HCT116 (cell line): ENCODE data around the gene BAD. TPM values are rescaled to one million over a fixed set of nuclear protein-coding genes. Genes with fewer than 3 reads are reported as not detected.

Experiments used
- ATAC-seq: fragments of 200-7000 bp; cut with Tn5 transposase; 2 replicates; pipeline ENCODE4 v1.9.1; 2020; ENCODE audit warnings: mild to moderate bottlenecking, moderate library complexity
- BruUV-seq: library from RNA; stranded (reverse); fragments of 400-500 nt; replicated peaks from 2 replicates; lab custom pipeline; 2021; lab: Mats Ljungman, UMichigan
- CTCF ChIA-PET: fragments of 300-600 bp; sonication (Branson Sonifier 250); formaldehyde crosslinking; loops from one replicate; lab custom pipeline; 2021; ENCODE audit warnings: antibody characterized with exemption; lab: Charles Lee
- POLR2A ChIA-PET: fragments of 300-600, 350-600 bp; sonication (Branson Sonifier 250); formaldehyde crosslinking; loops from one replicate; lab custom pipeline; 2021; ENCODE audit warnings: antibody characterized with exemption; lab: Charles Lee
- RAD21 ChIA-PET, 2 experiments: fragments of 300-600 bp; sonication (Branson Sonifier 250); formaldehyde crosslinking; loops; one replicate each; lab custom pipeline; 2023; ENCODE audit warnings: low total read pairs in 2 of 2; ENCODE audit not compliant: uncharacterized antibody in 2 of 2, unreplicated experiment in 2 of 2, low non-redundant PET in 1 of 2; lab: Charles Lee
- DNase-seq: peaks from one replicate; pipeline ENCODE4 v3.0.0-alpha.2; 2010; ENCODE audit warnings: low read depth, low spot score
- H2AFZ ChIP-seq: fragments of 200-600 bp; shearing (Covaris generic), sonication (generic); 2 replicates; pipeline ENCODE4 v1.6.1; 2017; ENCODE audit warnings: low read depth, mixed run types, mixed read lengths, antibody characterized with exemption, low read length; ENCODE audit not compliant: poor library complexity, severe bottlenecking
- H3K27ac ChIP-seq: 2 replicates; pipeline ENCODE4 v1.5.1; 2012; ENCODE audit warnings: low read depth, low read length
- H3K27me3 ChIP-seq: fragments of 200-600 bp; sonication (generic); 2 replicates; pipeline ENCODE4 v1.6.1; 2016; ENCODE audit warnings: mixed run types, low read length, mixed read lengths; ENCODE audit not compliant: insufficient read depth
- H3K36me3 ChIP-seq, 2 experiments: fragments of 200-500 bp in 1 of 2; fragments of 200-600 bp in 1 of 2; sonication (Bioruptor generic) in 1 of 2; sonication (generic) in 1 of 2; 2 replicates each; pipeline versions ENCODE4 v1.5.1 to v1.6.1; 2014 to 2016; ENCODE audit warnings: low read length in 2 of 2, inconsistent platforms in 1 of 2, mixed read lengths in 1 of 2, mixed run types in 1 of 2; ENCODE audit not compliant: insufficient read depth in 2 of 2, control insufficient read depth in 1 of 2
- H3K4me1 ChIP-seq, 2 experiments: fragments of 200-600 bp in 1 of 2; sonication (generic) in 1 of 2; 2 replicates each; pipeline versions ENCODE4 v1.5.1 to v1.6.1; 2012 to 2017; ENCODE audit warnings: low read length in 2 of 2, inconsistent platforms in 1 of 2, mild to moderate bottlenecking in 1 of 2, mixed read lengths in 1 of 2, mixed run types in 1 of 2, moderate library complexity in 1 of 2; ENCODE audit not compliant: insufficient read depth in 2 of 2, control insufficient read depth in 1 of 2
- H3K4me2 ChIP-seq: fragments of 200-600 bp; sonication (generic); 2 replicates; pipeline ENCODE4 v1.6.1; 2017; ENCODE audit warnings: mixed run types, low read length, mixed read lengths
- H3K4me3 ChIP-seq, 2 experiments: fragments of 200-600 bp in 1 of 2; sonication (generic) in 1 of 2; replicated peaks in 1 of 2; 2 replicates each; pipeline ENCODE4 v1.5.1; 2011 to 2016; ENCODE audit warnings: low read length in 2 of 2, control low read depth in 1 of 2, low read depth in 1 of 2, mild to moderate bottlenecking in 1 of 2, mixed read lengths in 1 of 2, mixed run types in 1 of 2
- H3K79me2 ChIP-seq: fragments of 200-600 bp; sonication (generic); 2 replicates; pipeline ENCODE4 v1.6.1; 2017; ENCODE audit warnings: mild to moderate bottlenecking, mixed run types, low read length, moderate library complexity, mixed read lengths; ENCODE audit not compliant: insufficient read depth
- H3K9ac ChIP-seq: fragments of 200-600 bp; sonication (generic); 2 replicates; pipeline ENCODE4 v1.6.1; 2016; ENCODE audit warnings: low read length, mixed read lengths
- H3K9me2 ChIP-seq: fragments of 200-600 bp; sonication (generic), shearing (Covaris generic); 2 replicates; pipeline ENCODE4 v1.6.1; 2017; ENCODE audit warnings: mixed run types, mild to moderate bottlenecking, moderate library complexity; ENCODE audit not compliant: insufficient read depth
- H3K9me3 ChIP-seq, 2 experiments: fragments of 200-500 bp in 1 of 2; fragments of 200-600 bp in 1 of 2; sonication (Bioruptor generic) in 1 of 2; sonication (generic) in 1 of 2; 2 replicates each; pipeline ENCODE4 v1.6.1; 2014 to 2017; ENCODE audit warnings: low read length in 2 of 2, mixed read lengths in 2 of 2, inconsistent platforms in 1 of 2, low read depth in 1 of 2, mild to moderate bottlenecking in 1 of 2, mixed run types in 1 of 2, moderate library complexity in 1 of 2; ENCODE audit not compliant: control insufficient read depth in 1 of 2, insufficient read depth in 1 of 2
- H4K20me1 ChIP-seq: fragments of 200-600 bp; sonication (generic), shearing (Covaris generic); 2 replicates; pipeline ENCODE4 v1.6.1; 2017; ENCODE audit warnings: mixed run types, mild to moderate bottlenecking, moderate library complexity; ENCODE audit not compliant: insufficient read depth
- CBX3 ChIP-seq: IDR thresholded peaks from 2 replicates; pipeline ENCODE4 v1.6.1; 2012; ENCODE audit warnings: low read depth
- CEBPB ChIP-seq: IDR thresholded peaks from 2 replicates; pipeline ENCODE4 v1.6.1; 2012; ENCODE audit warnings: low read depth
- EGR1 ChIP-seq: IDR thresholded peaks from 2 replicates; pipeline ENCODE4 v1.6.1; 2012; ENCODE audit warnings: low read depth
- ELF1 ChIP-seq: IDR thresholded peaks from 2 replicates; pipeline ENCODE4 v1.6.1; 2012; ENCODE audit warnings: low read depth, borderline replicate concordance
- EZH2phosphoT487 ChIP-seq: fragments of 200-600 bp; IDR thresholded peaks from 2 replicates; pipeline ENCODE4 v1.6.1; 2018; ENCODE audit warnings: antibody characterized with exemption, borderline replicate concordance
- MAX ChIP-seq: IDR thresholded peaks from 2 replicates; pipeline ENCODE4 v1.6.1; 2012
- POLR2A ChIP-seq: IDR thresholded peaks from 2 replicates; pipeline ENCODE4 v1.7.0; 2011; ENCODE audit warnings: borderline replicate concordance; ENCODE audit not compliant: insufficient read depth, insufficient read length; ENCODE audit errors: extremely low read depth
- POLR2AphosphoS5 ChIP-seq: IDR thresholded peaks from 2 replicates; pipeline ENCODE4 v1.6.1; 2011; ENCODE audit warnings: mild to moderate bottlenecking, low read depth, low read length, moderate library complexity
- REST ChIP-seq: IDR thresholded peaks from 2 replicates; pipeline ENCODE4 v1.6.1; 2012; ENCODE audit warnings: low read depth
- SIN3A ChIP-seq: IDR thresholded peaks from 2 replicates; pipeline ENCODE4 v1.6.1; 2012; ENCODE audit warnings: low read depth
- SP1 ChIP-seq: IDR thresholded peaks from 2 replicates; pipeline ENCODE4 v1.6.1; 2012; ENCODE audit warnings: low read depth
- SRF ChIP-seq: IDR thresholded peaks from 2 replicates; pipeline ENCODE4 v1.6.1; 2012; ENCODE audit warnings: low read depth
- TCF7L2 ChIP-seq: IDR thresholded peaks from 2 replicates; pipeline ENCODE4 v1.7.0; 2011; ENCODE audit warnings: borderline replicate concordance, inconsistent platforms; ENCODE audit not compliant: insufficient read depth, insufficient read length; ENCODE audit errors: extremely low read depth
- ZBTB33 ChIP-seq: IDR thresholded peaks from 2 replicates; pipeline ENCODE4 v1.6.1; 2011; ENCODE audit warnings: mild to moderate bottlenecking, low read length, moderate library complexity; ENCODE audit not compliant: insufficient replicate concordance; ENCODE audit errors: extremely low read depth
- ZFX ChIP-seq: fragments of 450-650 bp; IDR thresholded peaks from 2 replicates; pipeline ENCODE4 v1.6.1; 2017
- ZNF274 ChIP-seq: fragments of 200-500 bp; sonication (Bioruptor generic); IDR thresholded peaks from 2 replicates; pipeline ENCODE4 v1.6.1; 2014; ENCODE audit warnings: mild to moderate bottlenecking, low read depth, low read length, inconsistent platforms
- intact Hi-C: fragments of 100-400 bp; cut with micrococcal nuclease; formaldehyde crosslinking; loops from 2 replicates; pipeline ENCODE4 v1.10.0; 2022
- total RNA-seq: library from RNA; stranded (reverse); gene quantifications from one replicate; pipeline ENCODE4 v1.2.1, GENCODE V29; 2021; ENCODE audit not compliant: unreplicated experiment

BAD gene
- total RNA-seq, 1 experiment from 2014 or later: 51.9 TPM

GRCh38 chr11:64254326-64254725 lies 30.1 kb downstream of the BAD start:
- ChIA-PET CTCF (interaction anchor here (1.0 kb wide), 1 partner anchor 102 kb away, joined by 6 read pairs; no protein-coding TSS in a partner anchor), POLR2A (interaction anchor here (1.5 kb wide), 1 partner anchor 101 kb away, joined by 3 read pairs; no protein-coding TSS in a partner anchor), RAD21 (no interaction called here)
- H3K79me2 ChIP-seq: peaks cover 41% of the 10 kb centered on the region
- no peaks in the 10 kb centered on the region for H3K9me2 ChIP-seq
- H4K20me1 ChIP-seq: no peaks in the 10 kb centered on the region
- H3K36me3 ChIP-seq: peaks cover 21 to 35% of the 10 kb centered on the region in 2 experiments; a peak in 3 of 4 replicates
- H3K4me2 ChIP-seq: no peak overlapping the region
- H3K4me3 ChIP-seq: no peak overlapping the region
- no peak for ATAC-seq
- no peak for TF ChIP-seq POLR2AphosphoS5
- no peak for TF ChIP-seq ELF1
- TF ChIP-seq CEBPB: no peak
- no peaks in the 10 kb centered on the region for H3K27me3 ChIP-seq
- H3K4me1 ChIP-seq: peaks cover 19 to 45% of the 10 kb centered on the region in 2 experiments
- DNase-seq: no peak
- intact Hi-C loops: no loop called here
- no peaks in the 10 kb centered on the region for H3K9me3 ChIP-seq
- H2AFZ ChIP-seq: no peak overlapping the region
- H3K9ac ChIP-seq: no peak overlapping the region
- BruUV-seq: no TSS peak
- no peak overlapping the region; the same call in 1 of the 2 replicates for H3K27ac ChIP-seq

- Histone ChIP-seq H3K4me2 (peak overlapping the region; percentile 95; the same call in 1 of the 2 replicates), H2AFZ (no peak overlapping the region), H3K9me3 (no peaks in the 10 kb centered on the region), H3K4me1 (peaks cover 19 to 52% of the 10 kb centered on the region in 2 experiments), H3K9ac (no peak overlapping the region), H3K9me2 (no peaks in the 10 kb centered on the region), H3K79me2 (peaks cover 35% of the 10 kb centered on the region), H3K36me3 (peaks cover 14 to 30% of the 10 kb centered on the region in 2 experiments; a peak in 3 of 4 replicates), H3K27ac (peak overlapping the region; percentile 15; the same call in 1 of the 2 replicates), H3K4me3 (no peak overlapping the region), H3K27me3 (no peaks in the 10 kb centered on the region), H4K20me1 (no peaks in the 10 kb centered on the region)
- ChIA-PET POLR2A (interaction anchor here (1.5 kb wide), 1 partner anchor 102 kb away, joined by 3 read pairs; no protein-coding TSS in a partner anchor), CTCF (no interaction called here), RAD21 (no interaction called here)
- intact Hi-C loops: no loop called here
- no TSS peak for BruUV-seq
- no peak for DNase-seq
- no peak for ATAC-seq
- no peak for TF ChIP-seq SIN3A
- no peak for TF ChIP-seq ZBTB33
- no peak for TF ChIP-seq EZH2phosphoT487
- TF ChIP-seq TCF7L2: no peak
- TF ChIP-seq REST: no peak
- TF ChIP-seq CBX3: no peak
- TF ChIP-seq POLR2A: no peak
- TF ChIP-seq SP1: no peak
- no peak for TF ChIP-seq EGR1
- no peak for TF ChIP-seq CEBPB
- no peak for TF ChIP-seq MAX
- TF ChIP-seq ZFX: no peak
- no peak for TF ChIP-seq ZNF274
- no peak for TF ChIP-seq SRF
These were observed 31.0 kb downstream of the BAD start for GRCh38 chr11:64253481-64253880.
